Measurements from ENCODE around the gene AFM.

DNA sequence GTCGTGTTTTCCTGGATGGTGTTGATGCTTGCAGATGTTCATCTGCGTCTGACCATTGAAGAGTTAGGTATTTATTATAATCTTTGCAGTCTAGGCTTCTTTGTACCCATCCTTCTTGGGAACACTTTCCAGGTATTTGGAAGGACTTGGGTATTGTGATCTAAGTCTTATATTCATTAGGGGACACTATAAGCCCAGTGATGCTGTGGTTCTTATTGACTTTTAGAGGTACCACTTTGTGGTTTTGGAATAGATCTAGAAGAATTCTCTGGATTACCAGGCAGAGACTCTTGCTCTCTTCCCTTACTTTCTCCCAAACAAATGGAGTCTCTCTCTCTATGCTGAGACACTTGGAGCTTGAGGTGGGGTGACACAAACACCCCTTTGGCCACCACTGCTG, 41.6 kb downstream of the AFM start:
- TF ChIP-seq CTCF (IDR thresholded peaks at IDR 0.05) (no peak), POLR2AphosphoS5 (IDR thresholded peaks at IDR 0.05) (no peak), EP300 (IDR thresholded peaks at IDR 0.05) (no peak), POLR2A (IDR thresholded peaks at IDR 0.05) (no peak)

Measured in upper lobe of left lung (tissue), 4 donors.